BE2C (cell line): ENCODE measurements around the gene CCNQ.

Source experiments
- DNase-seq: peaks from one replicate; pipeline ENCODE4 v3.0.0-alpha.2; 2020
- H3K27me3 ChIP-seq: fragments of 250-450 bp; sonication (Bioruptor Pico); 2 replicates; pipeline ENCODE4 v1.5.1; 2020; ENCODE audit warnings: mild to moderate bottlenecking
- H3K36me3 ChIP-seq: fragments of 250-450 bp; sonication (Bioruptor Pico); 2 replicates; pipeline ENCODE4 v1.5.1; 2020; ENCODE audit warnings: mild to moderate bottlenecking
- H3K4me1 ChIP-seq: fragments of 250-450 bp; sonication (Bioruptor Pico); 2 replicates; pipeline ENCODE4 v1.5.1; 2020
- H3K4me3 ChIP-seq: 2 replicates; pipeline ENCODE4 v1.5.1; 2011; ENCODE audit warnings: low read depth, low read length
- H3K9me3 ChIP-seq: fragments of 250-450 bp; sonication (Bioruptor Pico); 2 replicates; pipeline ENCODE4 v1.5.1; 2020
- TF ChIP-seq, protein P1 (sequence below): IDR thresholded peaks from 2 replicates; pipeline ENCODE4 v1.5.1; 2012; ENCODE audit warnings: mild to moderate bottlenecking, low read depth, low read length

CCNQ gene

DNA sequence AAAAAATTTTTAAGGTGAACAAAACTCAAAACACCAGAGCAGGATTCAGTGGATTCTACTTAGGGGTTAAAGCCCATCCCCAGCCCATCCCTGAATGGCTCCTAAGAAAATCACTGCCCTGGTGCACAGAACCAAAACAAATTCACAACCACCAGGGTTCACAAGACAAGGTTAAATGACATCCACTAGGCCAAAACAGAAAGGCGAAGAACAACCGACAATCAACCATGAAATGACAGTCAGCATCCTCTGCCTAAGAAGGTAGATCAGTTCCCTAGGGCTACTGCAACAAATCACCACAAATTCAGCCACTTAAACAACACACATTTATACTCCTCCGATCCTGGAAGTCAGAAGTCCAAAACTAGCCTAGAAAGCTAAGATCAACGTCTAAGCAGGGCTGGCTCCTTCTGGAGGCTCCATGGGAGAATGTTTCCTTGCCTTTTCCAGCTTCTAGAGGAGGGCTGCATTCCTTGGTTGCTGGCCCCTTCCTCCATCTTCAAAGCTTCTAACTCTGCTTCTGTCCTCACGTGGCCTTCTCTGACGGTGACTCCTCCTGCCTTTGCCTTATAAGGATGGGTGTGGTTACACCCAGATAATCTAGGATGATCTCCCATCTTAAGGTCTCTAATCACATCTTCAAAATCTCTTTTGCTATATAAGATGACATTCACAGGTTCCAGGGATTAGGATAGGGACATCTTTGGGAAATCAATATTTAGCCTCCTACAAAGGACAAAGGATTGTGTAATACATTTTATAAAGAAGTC is 1.8 kb downstream of the CCNQ start:
- Histone ChIP-seq H3K4me1 (no peaks in the 10 kb centered on the region), H3K27me3 (no peaks in the 10 kb centered on the region), H3K9me3 (no peaks in the 10 kb centered on the region), H3K4me3 (no peak overlapping the region), H3K36me3 (no peaks in the 10 kb centered on the region)
- TF ChIP-seq, protein P1, sequence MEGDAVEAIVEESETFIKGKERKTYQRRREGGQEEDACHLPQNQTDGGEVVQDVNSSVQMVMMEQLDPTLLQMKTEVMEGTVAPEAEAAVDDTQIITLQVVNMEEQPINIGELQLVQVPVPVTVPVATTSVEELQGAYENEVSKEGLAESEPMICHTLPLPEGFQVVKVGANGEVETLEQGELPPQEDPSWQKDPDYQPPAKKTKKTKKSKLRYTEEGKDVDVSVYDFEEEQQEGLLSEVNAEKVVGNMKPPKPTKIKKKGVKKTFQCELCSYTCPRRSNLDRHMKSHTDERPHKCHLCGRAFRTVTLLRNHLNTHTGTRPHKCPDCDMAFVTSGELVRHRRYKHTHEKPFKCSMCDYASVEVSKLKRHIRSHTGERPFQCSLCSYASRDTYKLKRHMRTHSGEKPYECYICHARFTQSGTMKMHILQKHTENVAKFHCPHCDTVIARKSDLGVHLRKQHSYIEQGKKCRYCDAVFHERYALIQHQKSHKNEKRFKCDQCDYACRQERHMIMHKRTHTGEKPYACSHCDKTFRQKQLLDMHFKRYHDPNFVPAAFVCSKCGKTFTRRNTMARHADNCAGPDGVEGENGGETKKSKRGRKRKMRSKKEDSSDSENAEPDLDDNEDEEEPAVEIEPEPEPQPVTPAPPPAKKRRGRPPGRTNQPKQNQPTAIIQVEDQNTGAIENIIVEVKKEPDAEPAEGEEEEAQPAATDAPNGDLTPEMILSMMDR: no peak
- DNase-seq: no peak

- TF ChIP-seq, protein P1: no peak
- DNase-seq: no peak
- Histone ChIP-seq H3K4me1 (no peaks in the 10 kb centered on the region), H3K27me3 (no peaks in the 10 kb centered on the region), H3K4me3 (no peak overlapping the region), H3K9me3 (no peaks in the 10 kb centered on the region), H3K36me3 (no peaks in the 10 kb centered on the region)
Measured at GRCh38 chrX:153595859-153596857, 2.8 kb downstream of the CCNQ start.

DNA sequence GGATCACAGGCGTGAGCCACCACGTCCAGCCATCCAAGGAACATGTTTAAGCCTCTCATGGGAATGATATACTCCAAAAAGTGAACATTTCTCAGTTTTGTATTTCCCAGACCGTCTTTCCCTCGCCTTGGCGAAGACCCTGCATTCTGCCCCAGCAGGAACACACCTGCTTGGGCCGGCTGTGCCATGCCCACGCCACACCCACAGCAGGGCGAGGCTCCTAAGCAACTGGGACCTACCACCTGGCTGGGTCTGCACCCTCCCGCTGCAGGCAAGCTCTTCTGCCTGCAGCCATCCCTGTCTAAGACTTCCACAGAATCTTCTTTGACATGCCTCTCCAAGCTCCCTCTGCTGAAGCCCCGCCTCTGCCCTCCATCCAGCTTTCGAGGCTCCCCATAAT is 3.6 kb downstream of the CCNQ start:
- Histone ChIP-seq H3K27me3 (no peaks in the 10 kb centered on the region), H3K36me3 (no peaks in the 10 kb centered on the region; the same call in 1 of the 2 replicates), H3K4me1 (no peaks in the 10 kb centered on the region), H3K9me3 (no peaks in the 10 kb centered on the region), H3K4me3 (no peak overlapping the region)
- TF ChIP-seq, protein P1: no peak
- DNase-seq: no peak

DNA sequence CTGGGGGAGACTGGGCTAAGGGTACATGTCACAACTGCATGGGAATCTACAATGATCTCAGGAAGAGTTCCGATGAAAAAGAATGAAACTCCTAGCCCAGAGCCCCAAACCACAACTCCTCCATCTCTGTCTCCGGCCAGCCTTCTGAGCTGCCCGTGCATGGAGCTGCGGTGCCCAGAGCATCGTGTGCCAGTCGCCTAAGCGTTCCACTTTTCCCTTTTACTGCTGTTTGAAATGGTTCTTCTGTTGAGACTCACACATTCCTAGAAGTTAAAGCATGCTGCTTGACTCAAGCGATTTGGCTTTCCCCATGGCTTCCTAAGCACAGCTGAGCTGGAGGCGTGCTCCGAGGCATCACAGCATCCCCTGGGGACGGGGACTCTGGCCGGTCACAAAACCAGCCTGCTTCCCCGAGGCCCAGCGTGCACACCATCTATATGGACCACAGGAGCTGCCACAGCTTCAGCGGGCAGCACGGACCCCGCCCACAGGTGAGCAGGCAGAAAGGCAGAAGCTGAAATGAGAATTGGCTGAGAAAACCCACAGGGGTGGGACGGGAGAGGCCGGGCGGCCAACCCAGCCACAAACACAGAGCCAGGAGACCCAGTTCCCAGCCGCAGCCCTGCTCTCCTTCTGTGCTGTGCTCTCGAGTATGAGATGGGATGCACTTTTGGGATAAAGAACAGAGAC is 5.0 kb downstream of the CCNQ start:
- Histone ChIP-seq H3K4me3 (no peak overlapping the region), H3K9me3 (no peaks in the 10 kb centered on the region), H3K36me3 (no peaks in the 10 kb centered on the region; the same call in 1 of the 2 replicates), H3K4me1 (no peaks in the 10 kb centered on the region), H3K27me3 (no peaks in the 10 kb centered on the region)
- TF ChIP-seq, protein P1: no peak
- DNase-seq: no peak

DNA sequence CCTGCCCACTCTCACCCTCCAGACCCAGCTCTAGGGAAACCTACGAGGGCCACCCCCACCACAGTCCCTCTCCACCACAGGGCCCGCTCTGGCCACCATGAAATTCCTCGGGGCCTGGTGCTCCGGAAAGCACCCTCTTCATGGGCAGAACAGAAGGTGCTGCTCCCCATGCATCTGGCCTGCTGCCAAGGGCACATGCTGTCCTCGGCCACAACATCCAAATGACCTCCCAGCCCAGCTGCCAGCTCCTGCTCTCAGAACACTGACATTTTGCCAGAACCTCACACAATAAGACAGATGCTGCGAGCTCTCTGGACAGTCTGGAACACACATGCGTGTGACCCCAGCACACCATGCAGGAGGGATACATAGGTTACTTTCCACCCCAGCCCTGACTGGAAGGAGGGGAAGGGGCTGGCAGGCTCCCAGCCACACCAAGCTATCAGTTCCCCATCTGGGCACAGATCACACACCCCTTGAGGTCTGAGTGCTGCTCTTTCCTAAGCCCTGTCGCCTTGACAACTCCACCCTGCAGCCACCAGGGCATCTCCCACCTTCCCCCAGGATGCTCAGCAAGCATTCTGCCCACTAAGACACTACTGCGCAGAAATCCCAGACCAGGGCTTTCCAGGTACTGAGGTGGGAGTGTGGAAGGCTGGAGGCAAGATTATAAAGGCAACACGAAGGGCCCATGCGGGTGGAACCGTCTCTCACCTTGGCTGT is 5.8 kb downstream of the CCNQ start:
- peak; percentile 42 for DNase-seq
- Histone ChIP-seq H3K4me3 (no peak overlapping the region), H3K9me3 (no peaks in the 10 kb centered on the region), H3K27me3 (no peaks in the 10 kb centered on the region), H3K4me1 (no peaks in the 10 kb centered on the region), H3K36me3 (no peaks in the 10 kb centered on the region; the same call in 1 of the 2 replicates)
- TF ChIP-seq, protein P1: no peak
